GM12801 (cell line): ENCODE data around the gene PRUNE1.

Source experiments
- TF ChIP-seq, protein P1 (sequence below): IDR thresholded peaks from one replicate; pipeline ENCODE4 v1.5.1; 2011; ENCODE audit warnings: control low read depth; ENCODE audit not compliant: insufficient read length; ENCODE audit errors: extremely low read depth

The PRUNE1 gene

GRCh38 chr1:151067185-151067584 is 58.9 kb downstream of the PRUNE1 start:
- TF ChIP-seq, protein P1, sequence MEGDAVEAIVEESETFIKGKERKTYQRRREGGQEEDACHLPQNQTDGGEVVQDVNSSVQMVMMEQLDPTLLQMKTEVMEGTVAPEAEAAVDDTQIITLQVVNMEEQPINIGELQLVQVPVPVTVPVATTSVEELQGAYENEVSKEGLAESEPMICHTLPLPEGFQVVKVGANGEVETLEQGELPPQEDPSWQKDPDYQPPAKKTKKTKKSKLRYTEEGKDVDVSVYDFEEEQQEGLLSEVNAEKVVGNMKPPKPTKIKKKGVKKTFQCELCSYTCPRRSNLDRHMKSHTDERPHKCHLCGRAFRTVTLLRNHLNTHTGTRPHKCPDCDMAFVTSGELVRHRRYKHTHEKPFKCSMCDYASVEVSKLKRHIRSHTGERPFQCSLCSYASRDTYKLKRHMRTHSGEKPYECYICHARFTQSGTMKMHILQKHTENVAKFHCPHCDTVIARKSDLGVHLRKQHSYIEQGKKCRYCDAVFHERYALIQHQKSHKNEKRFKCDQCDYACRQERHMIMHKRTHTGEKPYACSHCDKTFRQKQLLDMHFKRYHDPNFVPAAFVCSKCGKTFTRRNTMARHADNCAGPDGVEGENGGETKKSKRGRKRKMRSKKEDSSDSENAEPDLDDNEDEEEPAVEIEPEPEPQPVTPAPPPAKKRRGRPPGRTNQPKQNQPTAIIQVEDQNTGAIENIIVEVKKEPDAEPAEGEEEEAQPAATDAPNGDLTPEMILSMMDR, result no peak

DNA sequence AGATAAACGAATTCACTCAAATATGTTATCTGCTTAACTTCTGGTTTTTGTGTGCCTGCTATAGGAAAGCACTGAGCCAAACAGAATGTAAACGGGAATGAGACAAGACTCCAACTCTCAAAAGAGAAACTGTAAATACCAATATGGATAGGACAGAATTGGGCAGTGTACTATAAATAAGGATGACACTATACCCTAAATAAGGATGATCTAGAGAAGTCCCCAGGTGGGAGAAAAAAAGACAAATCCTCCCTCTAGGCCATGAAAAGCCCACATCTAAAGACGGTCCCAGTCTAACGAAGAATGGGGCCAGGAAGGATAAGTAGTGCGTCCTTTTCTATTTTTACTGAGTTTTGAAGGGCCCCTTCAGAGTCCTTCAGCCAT is 60.8 kb downstream of the PRUNE1 start:
- TF ChIP-seq, protein P1, result no peak

GRCh38 chr1:151070474-151071276 is 62.4 kb downstream of the PRUNE1 start, which contains the start of gene GABPB2:
Gene GABPB2, plus strand, starts transcription at chr1:151070761. Its CDS starts 17,429 bp downstream, at chr1:151088190.
- TF ChIP-seq, protein P1, result no peak

- TF ChIP-seq, protein P1, result no peak
Observed at GRCh38 chr1:151072224-151072623, 64.0 kb downstream of the PRUNE1 start.
